ENCODE results near the gene TRAPPC3.
"Not testable (repeated sequence)": the region's sequence is repeated elsewhere in the genome, so short reads cannot be mapped to it uniquely, and the experiment has no call there.

Gene TRAPPC3

GRCh38 chr1:36149237-36149972 lies at the start of gene TRAPPC3:
Gene TRAPPC3, minus strand, starts transcription at chr1:36149486. Its CDS starts 108 bp downstream, at chr1:36149378.
- peak; percentile 98 for DNase-seq

DNA sequence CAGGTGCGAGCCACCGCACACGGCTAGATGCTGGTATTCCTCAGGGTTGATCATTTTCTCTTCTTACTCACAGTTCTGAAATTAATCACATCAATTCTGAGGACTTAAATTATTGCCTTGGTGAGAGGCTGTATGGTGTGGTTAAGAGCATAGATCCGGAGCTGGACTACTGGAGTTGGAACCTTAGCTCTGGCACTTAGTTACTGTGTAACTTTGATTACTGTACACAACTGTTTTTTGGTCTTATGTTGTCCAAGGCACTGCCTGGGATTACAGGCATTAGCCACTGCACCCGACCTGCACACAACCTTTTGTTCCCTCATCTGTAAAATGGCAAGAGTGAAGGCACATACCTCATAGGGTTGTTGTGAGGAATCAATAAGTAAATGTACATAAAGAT lies 49.4 kb upstream of the TRAPPC3 start:
- DNase-seq: no peak

DNA sequence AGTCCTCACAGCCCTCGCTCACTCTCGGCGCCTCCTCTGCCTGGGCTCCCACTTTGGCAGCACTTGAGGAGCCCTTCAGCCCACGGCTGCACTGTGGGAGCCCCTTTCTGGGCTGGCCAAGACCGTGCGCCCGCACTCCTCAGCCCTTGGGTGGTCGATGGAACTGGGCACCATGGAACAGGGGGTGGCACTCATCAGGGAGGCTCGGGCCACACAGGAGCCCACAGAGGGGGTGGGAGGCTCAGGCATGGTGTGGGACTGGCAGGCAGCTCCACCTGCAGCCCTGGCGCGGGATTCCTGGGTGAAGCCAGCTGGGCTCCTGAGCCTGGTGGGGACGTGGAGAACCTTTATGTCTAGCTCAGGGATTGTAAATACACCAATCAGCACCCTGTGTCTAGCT lies 47.5 kb upstream of the TRAPPC3 start:
- not testable (repeated sequence) for DNase-seq

DNA sequence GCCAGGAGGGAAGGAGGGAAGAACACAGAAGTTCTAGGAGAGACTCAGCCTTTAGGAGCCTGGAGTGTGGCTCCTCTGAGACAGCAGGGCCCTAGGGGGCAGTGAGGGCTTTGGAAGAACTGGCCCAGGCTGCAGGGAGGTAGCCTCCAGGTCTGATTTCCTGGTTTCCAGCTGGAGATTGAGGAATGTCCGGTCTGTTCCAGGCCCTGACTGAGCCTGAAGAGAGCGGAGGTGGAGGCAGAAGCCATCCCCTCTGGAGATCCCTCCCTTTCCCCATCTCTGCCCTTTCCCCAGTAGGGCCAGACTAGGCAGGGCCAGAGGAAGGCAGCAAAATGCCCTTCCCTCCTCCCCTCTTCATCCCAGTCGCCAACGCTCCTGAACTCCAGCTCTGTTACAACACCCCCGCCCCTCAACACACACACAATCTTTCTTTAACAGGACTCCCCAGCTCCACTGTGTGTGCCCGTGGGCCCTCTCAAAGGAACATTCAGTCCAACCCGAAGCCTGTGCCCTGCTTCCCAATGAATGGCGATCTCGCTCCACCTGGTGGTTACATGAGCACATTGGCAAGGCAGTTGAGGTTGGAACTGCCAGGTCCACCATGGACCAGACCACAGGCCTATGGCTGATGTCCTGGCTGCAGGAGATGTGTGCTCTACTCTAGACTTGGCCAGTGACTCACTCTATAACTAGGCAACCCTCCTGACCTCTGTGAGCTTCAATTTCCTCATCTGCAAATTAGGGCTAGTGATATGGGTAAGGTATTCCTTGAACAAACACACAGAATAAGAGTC lies 38.7 kb upstream of the TRAPPC3 start:
- DNase-seq: peak; percentile 79

DNA sequence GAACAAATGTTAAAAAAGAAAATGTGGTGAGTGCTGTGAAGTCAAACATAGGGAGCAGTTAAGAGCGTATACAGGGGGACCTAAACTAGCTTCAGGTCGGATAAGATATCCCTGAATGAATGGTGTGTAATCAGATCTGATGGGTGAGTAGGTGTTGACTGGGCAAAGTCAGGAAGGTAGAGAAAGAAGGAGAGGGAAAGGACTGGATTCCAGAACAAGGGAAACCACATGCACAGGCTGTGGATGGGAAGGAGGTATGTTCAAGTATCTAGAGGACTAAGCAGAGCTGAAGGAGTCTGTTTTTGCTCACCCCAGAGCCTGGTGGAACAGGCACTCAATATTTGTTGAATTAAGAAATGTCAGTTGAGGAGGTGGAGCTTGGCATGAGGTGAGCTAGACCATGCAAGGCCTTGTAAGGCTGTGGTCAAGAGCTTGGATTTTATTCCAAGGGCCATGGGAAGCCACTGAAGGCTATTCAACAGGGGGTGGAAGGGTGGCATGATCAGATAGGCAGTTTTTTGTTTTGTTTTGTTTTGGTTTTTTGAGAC lies 34.1 kb upstream of the TRAPPC3 start:
- DNase-seq: no peak

DNA sequence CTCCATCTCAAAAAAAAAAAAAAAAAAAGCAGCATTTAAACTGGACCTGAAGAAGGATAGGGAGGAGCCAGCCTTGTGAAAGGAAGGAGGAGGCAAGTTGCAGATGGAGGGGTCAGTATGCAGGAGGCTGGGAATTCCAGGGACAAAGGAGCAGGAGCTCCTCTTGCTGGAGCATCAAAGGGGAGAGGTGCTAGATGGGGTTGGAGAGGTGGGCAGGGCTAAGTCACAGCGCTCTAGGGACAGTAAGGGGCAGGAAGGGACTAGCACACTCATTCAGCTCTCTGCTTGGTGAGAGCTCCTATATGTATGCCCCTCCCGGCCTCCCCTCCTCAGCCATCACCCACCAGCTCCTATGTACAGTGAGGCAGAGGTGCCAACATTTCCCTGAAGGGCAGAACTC lies 33.4 kb upstream of the TRAPPC3 start:
- DNase-seq: peak; percentile 44

GRCh38 chr1:36179220-36179600 lies 29.9 kb upstream of the TRAPPC3 start:
- DNase-seq: no peak

DNA sequence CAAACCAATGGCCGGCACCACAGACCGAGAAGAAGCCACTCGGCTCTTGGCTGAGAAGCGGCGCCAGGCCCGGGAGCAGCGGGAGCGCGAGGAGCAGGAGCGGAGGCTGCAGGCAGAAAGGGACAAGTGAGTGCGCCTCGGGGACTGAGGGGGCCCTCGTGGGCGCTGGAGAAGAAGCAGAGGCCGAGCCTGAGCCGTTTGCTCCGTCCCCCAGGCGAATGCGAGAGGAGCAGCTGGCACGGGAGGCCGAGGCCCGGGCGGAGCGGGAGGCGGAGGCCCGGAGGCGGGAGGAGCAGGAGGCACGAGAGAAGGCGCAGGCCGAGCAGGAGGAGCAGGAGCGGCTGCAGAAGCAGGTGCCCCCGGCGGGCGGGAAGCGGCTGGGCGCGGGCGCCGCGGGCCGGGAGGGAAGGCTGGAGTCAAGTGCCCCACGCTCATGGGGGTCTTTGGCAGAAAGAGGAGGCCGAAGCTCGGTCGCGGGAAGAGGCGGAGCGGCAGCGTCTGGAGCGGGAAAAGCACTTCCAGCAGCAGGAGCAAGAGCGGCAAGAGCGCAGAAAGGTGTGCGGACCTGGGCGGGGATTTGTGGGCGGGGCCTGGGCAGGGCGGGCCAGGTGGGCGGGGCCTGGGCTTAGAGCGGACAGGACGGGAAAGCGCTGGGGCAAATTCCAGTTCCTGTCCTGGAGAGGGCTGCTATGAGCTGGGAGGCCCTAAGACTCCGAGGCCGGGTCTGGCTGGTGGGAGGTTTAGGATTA lies 29.4 kb upstream of the TRAPPC3 start:
- no peak for DNase-seq

GRCh38 chr1:36177589-36178431 lies 28.5 kb upstream of the TRAPPC3 start:
- DNase-seq: no peak

- no peak for DNase-seq
These were observed 27.0 kb upstream of the TRAPPC3 start for GRCh38 chr1:36176106-36176949.

DNA sequence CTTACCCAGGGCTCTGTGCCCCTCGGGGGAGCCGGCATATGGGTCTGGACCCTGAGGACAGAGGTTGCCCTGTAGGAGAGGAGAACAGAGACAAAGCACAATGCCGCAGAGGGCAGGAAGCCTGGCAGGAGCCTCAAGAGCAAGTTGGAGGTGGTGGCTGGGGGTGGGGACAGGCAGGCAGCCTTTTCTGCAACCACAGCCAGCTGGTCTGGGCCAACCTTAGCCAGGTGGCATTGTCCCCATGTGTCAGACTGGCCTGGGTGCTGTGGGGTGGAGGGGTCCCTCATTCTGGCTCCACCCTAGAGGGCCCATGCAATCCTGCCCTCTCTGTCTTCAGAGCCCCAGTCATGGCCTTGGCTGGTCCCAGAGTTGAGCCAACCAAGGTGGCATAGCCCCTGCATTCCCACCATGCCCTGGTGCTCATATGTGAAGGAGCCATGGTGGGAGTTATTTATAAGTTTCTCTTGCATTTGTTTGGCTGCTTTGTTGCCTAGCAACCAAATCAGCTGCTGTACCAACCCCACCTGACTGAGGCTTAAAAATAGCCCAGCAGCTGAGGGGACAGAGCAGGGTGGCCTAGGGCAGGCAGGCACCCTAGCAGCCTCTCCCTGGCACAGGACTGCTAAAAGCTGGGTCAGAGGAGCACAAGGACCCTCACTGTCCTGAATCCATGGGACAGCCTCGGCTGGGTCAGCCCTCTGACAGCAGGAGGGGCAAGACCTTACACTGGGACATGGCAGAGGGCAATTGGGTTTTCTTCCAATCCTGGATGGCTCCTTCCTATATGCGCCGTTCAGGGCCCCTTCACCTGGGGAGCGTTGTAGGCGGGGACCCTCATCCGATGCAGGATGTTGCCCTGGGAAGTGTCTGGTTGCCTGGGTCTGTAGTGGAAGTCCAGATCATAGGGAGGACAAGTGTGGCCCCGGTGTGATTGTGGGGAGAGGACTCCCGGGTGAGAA lies 26.1 kb upstream of the TRAPPC3 start:
- DNase-seq: peak; percentile 5

GRCh38 chr1:36174713-36175112 lies 25.4 kb upstream of the TRAPPC3 start:
- no peak for DNase-seq

DNA sequence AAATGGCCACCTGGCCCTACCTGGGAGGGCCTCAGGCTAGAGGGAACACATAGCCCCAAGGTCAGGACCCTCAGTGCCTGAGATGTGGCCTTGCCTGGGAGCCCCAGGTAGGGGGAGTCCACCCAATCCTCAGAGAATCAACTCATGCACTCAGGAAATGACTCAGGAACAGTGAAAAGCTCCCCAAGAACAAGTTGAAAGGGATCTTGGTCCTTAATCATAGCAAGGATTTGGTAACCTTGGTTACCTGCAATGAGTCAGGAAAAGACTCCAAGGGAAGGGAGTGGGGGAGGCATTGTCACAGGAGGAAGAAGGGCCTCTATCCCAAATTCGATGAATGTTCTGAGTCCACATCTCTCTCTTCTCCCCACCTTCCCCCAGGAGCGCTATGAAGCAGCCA lies 23.7 kb upstream of the TRAPPC3 start:
- DNase-seq: no peak

GRCh38 chr1:36172017-36172747 lies 22.9 kb upstream of the TRAPPC3 start:
- no peak for DNase-seq

GRCh38 chr1:36170643-36171412 lies 21.5 kb upstream of the TRAPPC3 start:
- DNase-seq: no peak

- DNase-seq: no peak
These were observed 19.2 kb upstream of the TRAPPC3 start for GRCh38 chr1:36168514-36168913.

DNA sequence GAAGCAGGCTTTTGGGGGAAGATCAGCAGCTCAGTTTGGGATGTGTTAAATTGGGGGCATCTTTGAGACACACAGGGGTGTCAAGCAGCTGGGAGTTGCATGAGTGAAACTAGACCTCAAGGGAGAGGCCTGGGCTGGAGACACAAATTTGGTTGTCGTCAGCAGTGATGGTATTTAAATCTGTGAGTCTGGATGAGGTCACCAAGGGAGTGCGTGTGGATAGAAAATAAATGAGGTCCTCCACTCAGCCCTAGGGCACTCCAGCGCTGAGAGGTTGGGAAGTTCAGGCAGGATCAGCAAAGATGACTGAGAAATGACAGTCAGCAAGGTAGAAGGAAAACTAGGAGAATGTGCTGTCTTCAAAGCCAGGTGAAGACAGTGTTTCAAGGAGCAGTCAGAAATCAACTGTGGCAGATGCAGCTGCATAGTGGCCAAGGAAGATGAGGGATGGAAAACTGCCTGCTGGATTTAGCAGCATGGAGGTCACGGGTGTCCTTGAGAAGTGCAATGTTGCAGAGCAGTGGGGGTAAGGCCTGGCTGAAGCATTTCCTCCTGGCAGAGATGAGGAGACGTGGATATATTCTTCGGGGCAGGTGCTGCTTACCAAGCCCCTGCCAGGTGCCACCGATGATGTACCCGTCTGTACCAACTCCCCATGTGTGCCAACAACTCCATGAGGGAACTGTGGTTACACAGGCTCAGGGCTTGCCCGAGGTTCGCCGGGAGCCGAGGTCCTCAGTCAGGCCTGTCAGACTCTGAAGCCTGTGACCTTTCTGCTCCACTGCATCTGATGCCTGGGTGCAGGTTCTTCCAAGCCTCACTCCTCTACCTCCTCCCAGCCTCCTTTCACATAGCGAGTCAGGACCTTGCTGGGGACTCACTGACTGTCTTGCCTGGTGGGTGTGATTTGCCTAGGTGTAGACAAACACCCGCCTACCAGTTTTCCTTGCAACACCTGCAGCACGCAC lies 17.9 kb upstream of the TRAPPC3 start:
- DNase-seq: no peak
